Ecto neural progenitor cell (in vitro differentiated cells): ENCODE results near the gene SMIM26.
"Not testable (repeated sequence)": the region's sequence is repeated elsewhere in the genome, so short reads cannot be mapped to it uniquely, and the experiment has no call there.

Experiments used
- DNase-seq: peaks from one replicate; pipeline ENCODE4 v3.0.0-alpha.2; 2018; ENCODE audit warnings: low spot score

Gene SMIM26

DNA sequence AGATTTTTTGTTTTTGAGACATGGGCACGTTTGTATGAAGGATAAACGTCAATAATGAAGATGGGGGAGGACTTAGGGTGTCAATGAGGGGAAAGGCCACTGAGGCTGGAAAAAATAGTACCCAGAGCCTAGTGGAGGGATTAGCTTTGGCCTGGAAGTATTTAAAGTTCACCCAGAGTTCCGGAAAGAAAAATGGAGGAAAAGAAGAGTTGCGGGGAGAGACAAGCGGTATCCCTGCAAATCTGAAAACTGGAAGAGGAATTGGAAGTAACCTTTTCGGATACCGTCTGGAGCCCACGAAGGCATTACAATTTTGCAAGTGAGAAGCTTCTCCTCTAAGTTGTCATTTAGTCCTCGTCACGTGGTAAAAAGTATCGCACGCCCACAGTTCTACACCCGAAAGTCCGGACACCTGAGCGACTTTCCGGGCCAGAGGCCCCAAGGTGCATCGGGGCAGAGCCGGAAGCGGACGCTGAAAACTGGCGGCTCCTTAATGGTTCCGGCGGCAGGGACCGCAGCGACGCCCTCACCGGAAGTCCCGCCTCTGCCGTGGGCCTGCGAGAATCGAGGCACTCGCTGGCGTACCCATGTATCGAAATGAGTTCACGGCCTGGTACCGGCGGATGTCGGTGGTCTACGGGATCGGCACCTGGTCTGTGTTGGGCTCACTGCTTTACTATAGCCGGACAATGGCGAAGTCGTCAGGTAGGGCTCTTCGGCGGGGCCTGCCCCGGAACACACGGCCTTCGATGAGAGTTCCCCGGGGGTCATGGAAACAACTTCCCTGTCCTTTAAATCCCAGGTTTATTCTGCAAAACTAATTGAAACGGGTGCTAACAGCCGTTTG lies at the start of gene SMIM26:
Gene SMIM26 (plus strand): TSS at position 541 of the 847 bp plus-strand sequence. CDS start 47 bp downstream, at position 588.
- DNase-seq = peak; percentile 86

DNA sequence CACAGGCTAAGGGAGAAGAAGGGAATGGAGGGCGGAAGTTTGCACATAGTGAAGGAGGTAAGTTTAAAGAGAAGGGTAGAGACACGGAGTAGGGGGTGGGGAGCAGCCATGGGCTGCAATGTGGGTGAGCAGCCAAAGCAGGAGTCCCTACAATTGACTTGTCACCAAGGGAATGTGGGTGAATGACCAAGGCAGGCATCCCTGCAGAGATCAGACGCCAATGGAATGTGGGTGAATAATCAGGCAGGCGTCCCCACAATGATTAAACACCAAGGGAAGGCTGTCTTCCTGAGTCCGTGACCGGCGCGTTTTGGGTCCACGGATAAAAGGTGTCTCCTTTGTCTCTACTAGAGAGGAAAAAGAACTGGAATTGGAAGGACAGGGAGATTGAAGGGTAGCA lies 45.2 kb upstream of the SMIM26 start:
- DNase-seq = not testable (repeated sequence)

- DNase-seq = no peak
Measured at GRCh38 chr20:18523066-18523465, 44.2 kb upstream of the SMIM26 start.

DNA sequence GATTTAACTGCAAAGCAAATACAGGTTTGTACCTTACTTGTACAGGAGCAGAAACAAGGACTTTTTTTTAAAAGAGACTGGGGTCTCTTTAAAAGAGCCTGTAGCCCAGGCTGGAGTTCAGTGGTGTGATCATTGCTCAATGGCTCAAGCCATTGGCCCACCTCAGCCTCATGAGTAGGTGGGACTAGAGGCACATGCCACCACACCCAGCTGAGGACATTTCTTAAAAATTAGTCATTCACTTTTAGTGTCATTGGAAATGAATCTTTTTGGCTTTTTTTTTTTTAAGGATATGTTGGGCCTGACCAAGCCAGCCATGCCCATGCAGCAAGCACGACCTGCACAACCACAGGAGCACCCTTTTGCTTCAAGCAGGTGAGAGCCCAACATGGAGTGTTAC lies 42.6 kb upstream of the SMIM26 start:
- no peak for DNase-seq

GRCh38 chr20:18526761-18527160 lies 40.5 kb upstream of the SMIM26 start:
- DNase-seq = not testable (repeated sequence)

GRCh38 chr20:18527339-18527738 lies 39.9 kb upstream of the SMIM26 start:
- DNase-seq = no peak

GRCh38 chr20:18527836-18528235 lies 39.4 kb upstream of the SMIM26 start:
- DNase-seq = no peak

DNA sequence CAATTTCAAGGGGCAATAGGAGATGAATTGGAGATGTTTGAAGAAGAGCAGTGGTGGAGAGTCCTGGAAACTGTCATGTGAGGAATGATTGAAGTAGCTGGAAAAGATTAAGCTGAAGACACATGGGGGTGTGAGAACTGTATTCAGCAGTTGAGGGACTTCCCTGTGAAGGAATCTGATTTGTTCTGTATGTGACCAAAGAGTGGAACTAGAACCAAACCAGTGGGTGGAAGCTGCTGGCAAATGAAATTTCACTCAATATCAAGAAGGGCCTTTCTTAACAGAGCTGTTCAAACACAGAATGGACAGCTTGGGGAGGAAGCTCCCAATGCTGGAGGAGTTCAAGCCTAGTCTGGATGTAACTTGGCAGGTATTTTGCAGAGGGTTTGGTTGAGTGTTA lies 38.2 kb upstream of the SMIM26 start:
- no peak for DNase-seq

- no peak for DNase-seq
Measured at GRCh38 chr20:18532626-18533025, 34.6 kb upstream of the SMIM26 start.

DNA sequence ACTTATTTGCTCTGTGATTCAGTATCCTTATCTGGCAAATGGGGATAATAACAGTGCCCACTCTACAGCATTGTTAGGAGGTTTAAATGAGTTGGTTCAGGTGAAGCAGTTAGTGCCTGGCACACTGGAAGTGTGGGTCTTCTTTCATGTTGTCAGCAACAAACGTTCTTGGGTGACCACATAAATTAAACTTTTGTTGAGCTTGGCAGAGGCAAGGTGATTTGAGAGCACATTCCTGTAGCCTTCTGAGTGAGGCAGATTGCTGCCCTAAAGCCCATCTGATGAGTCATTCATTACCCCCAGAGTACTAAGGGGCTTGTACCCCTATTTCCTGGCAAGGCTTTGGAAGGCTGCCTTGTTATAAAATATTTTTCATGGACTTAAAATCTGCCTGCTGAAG lies 33.7 kb upstream of the SMIM26 start:
- no peak for DNase-seq

GRCh38 chr20:18533978-18534644 lies 33.1 kb upstream of the SMIM26 start:
- no peak for DNase-seq

GRCh38 chr20:18537651-18538050 lies 29.6 kb upstream of the SMIM26 start:
- DNase-seq = no peak

DNA sequence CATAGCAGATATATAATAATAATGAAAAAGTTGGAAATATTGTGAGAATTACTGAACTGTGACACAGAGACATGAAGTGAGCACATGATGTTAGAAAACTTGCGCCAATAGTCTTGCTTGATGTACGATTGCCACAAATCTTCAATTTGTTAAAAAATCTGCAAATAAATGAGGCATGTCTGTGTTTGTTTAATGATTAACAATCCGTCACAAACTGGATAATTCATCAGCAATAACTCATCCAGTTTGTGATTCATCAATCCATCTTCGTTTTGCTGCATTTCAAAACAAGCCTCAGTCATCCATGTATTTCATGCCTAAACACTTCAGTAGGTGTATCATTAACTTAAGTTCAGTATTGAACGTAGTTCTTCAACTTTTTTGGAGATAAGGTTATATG lies 25.5 kb upstream of the SMIM26 start:
- DNase-seq = no peak

DNA sequence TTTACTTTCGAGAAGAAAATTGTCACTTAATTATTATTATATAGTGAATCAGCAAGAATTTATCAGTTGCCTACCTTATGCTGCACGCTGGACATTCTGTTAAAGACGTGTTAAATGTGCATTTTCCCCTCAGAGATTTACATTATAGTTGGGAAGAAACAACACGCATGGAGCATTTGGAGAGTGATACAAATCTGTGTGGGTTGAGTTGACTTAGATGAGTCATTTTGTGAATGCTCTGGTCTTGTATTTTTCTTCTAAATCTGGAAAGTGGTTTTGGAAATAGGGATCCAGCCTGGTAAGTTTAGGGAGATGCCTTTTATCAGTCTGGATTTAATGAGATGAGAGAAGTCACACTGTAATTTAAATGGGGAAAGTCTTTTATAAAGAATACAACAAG lies 24.0 kb upstream of the SMIM26 start:
- DNase-seq = no peak

DNA sequence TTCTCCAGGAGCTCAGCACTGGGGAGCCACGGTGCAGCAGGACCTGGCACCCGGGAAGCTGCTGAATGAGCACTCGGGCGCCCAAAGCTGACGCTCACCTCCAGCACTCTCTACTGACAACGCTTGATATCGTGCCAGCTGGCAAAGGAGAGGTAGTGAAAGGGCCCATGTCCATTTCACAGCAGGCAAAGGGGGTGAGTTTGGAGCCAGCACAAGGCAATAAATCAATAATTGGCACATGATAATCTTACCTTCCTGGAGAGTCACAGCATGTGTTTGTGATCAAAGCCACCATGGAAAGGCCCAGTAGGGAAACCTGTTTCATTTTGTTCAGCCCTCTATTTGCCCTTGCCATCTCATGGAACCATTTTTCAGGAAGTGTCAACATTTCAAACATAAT lies 23.3 kb upstream of the SMIM26 start:
- DNase-seq = no peak

- no peak for DNase-seq
Measured at GRCh38 chr20:18545566-18545965, 21.7 kb upstream of the SMIM26 start.

GRCh38 chr20:18548465-18548864 lies 18.8 kb upstream of the SMIM26 start:
- DNase-seq = no peak

GRCh38 chr20:18553746-18554145 lies 13.5 kb upstream of the SMIM26 start:
- DNase-seq = no peak

DNA sequence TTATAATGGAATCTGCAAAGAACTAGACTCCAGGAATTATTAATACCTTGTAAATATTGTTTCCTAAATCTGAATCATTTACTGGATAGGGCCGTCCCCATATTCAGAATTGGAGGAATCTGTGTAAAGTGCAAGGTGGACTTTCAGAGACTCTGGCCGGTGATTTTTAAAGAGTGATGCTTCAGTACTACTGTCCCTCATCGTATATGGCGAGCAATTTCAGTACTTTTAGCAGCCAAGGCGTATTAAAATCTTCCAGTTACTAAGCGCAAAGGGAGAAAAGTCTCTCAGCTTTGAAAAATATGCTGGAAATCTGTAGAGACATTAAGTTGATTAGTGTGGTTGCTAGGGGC lies 483 bp downstream of the SMIM26 start:
- no peak for DNase-seq

- no peak for DNase-seq
Measured at GRCh38 chr20:18571009-18571408, 3.8 kb downstream of the SMIM26 start.

DNA sequence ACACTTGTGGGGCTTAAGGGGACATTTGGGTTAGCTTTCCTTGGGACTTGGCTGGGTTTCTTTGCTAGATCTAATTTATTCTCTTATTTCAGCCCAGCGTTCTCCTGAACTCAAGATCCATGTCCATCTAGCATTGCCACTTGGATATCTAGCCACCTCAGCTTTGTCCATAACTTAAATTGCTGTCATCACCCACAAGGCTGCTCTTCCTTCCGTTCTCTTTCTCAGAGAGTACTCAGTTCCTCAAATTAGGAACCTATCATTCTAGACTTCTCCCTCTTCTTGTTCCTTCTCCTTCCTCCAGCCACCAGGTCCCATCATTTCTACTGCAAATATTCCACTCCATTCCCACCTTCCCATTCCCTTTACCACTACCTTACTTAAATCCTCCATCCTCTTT lies 4.3 kb downstream of the SMIM26 start:
- no peak for DNase-seq

GRCh38 chr20:18577942-18578341 lies 10.7 kb downstream of the SMIM26 start:
- no peak for DNase-seq

GRCh38 chr20:18578581-18578980 lies 11.3 kb downstream of the SMIM26 start:
- no peak for DNase-seq

GRCh38 chr20:18580012-18580411 lies 12.8 kb downstream of the SMIM26 start:
- DNase-seq = no peak
